Measurements from ENCODE around the gene IQSEC1. TPM values are rescaled to one million over a fixed set of nuclear protein-coding genes. Genes with fewer than 3 reads are reported as not detected.

IQSEC1 gene
- total RNA-seq, 4 donors from 2014 or later: 13.7 to 59.4 (median 35.5) TPM

- no peaks in the 10 kb centered on the region for H3K27me3 ChIP-seq
- no peak overlapping the region for H3K27ac ChIP-seq
- no peaks in the 10 kb centered on the region for H3K36me3 ChIP-seq
- DNase-seq: no peak
- peaks cover 0 to 11% (median 4%) of the 10 kb centered on the region in 4 donors for H3K4me1 ChIP-seq
- H3K9me3 ChIP-seq: no peaks in the 10 kb centered on the region
- TF ChIP-seq POLR2A (IDR thresholded peaks at IDR 0.05) (no peak), CTCF (IDR thresholded peaks at IDR 0.05) (no peak)
- H3K4me3 ChIP-seq: no peak overlapping the region
These were observed 30.4 kb downstream of the IQSEC1 start for GRCh38 chr3:13042715-13043271.

- no peaks in the 10 kb centered on the region for H3K27me3 ChIP-seq
- H3K4me1 ChIP-seq: peaks cover 0 to 11% (median 4%) of the 10 kb centered on the region in 4 donors
- DNase-seq: no peak
- no peak overlapping the region for H3K27ac ChIP-seq
- TF ChIP-seq CTCF (IDR thresholded peaks at IDR 0.05) (no peak), POLR2A (IDR thresholded peaks at IDR 0.05) (no peak)
- H3K4me3 ChIP-seq: no peak overlapping the region
- H3K36me3 ChIP-seq: no peaks in the 10 kb centered on the region
- H3K9me3 ChIP-seq: no peaks in the 10 kb centered on the region
These were observed 31.0 kb downstream of the IQSEC1 start for GRCh38 chr3:13042127-13042701.

- H3K36me3 ChIP-seq: no peaks in the 10 kb centered on the region
- H3K27me3 ChIP-seq: no peaks in the 10 kb centered on the region
- H3K4me3 ChIP-seq: no peak overlapping the region
- no peak overlapping the region for H3K27ac ChIP-seq
- peaks cover 0 to 6% (median 2%) of the 10 kb centered on the region in 4 donors for H3K4me1 ChIP-seq
- TF ChIP-seq POLR2A (IDR thresholded peaks at IDR 0.05): no peak
- no peak for TF ChIP-seq CTCF (IDR thresholded peaks at IDR 0.05)
- H3K9me3 ChIP-seq: no peaks in the 10 kb centered on the region
- DNase-seq: no peak
These were observed 32.0 kb downstream of the IQSEC1 start for GRCh38 chr3:13041113-13041776.

GRCh38 chr3:13040361-13041074 is 32.7 kb downstream of the IQSEC1 start:
- TF ChIP-seq CTCF (IDR thresholded peaks at IDR 0.05): no peak
- TF ChIP-seq POLR2A (IDR thresholded peaks at IDR 0.05): no peak
- DNase-seq: peak in 2 of 3 donors; percentile 62 to 63
- Histone ChIP-seq H3K27me3 (no peaks in the 10 kb centered on the region), H3K9me3 (no peaks in the 10 kb centered on the region), H3K4me1 (no peaks in the 10 kb centered on the region), H3K4me3 (no peak overlapping the region), H3K27ac (no peak overlapping the region), H3K36me3 (no peaks in the 10 kb centered on the region)

- H3K27me3 ChIP-seq: no peaks in the 10 kb centered on the region
- DNase-seq: no peak
- H3K27ac ChIP-seq: no peak overlapping the region
- TF ChIP-seq POLR2A (IDR thresholded peaks at IDR 0.05) (no peak), CTCF (IDR thresholded peaks at IDR 0.05) (no peak)
- no peaks in the 10 kb centered on the region for H3K9me3 ChIP-seq
- H3K36me3 ChIP-seq: no peaks in the 10 kb centered on the region
- H3K4me1 ChIP-seq: no peaks in the 10 kb centered on the region
- no peak overlapping the region for H3K4me3 ChIP-seq
These were observed 33.9 kb downstream of the IQSEC1 start for GRCh38 chr3:13039213-13039896.

All from Peyer's patch (tissue), 4 donors.